Peyer's patch (tissue), 4 donors: ENCODE data around the gene DEXI. TPM values are rescaled to one million over a fixed set of nuclear protein-coding genes. Genes with fewer than 3 reads are reported as not detected.
A peak's percentile ranks its signal among the peaks of the same experiment; 100 is the strongest.

ENCODE experiments used
- DNase-seq, 3 donors: peaks; one replicate each; pipeline ENCODE4 v3.0.0-alpha.2; 2017 to 2019
- H3K27ac ChIP-seq, 4 donors: fragments of 200-600 bp; sonication (generic); one replicate each; pipeline ENCODE4 v1.5.1; 2016 to 2019
- H3K27me3 ChIP-seq, 2 donors: fragments of 200-600 bp; sonication (generic); one replicate each; pipeline ENCODE4 v1.5.1; 2019
- H3K36me3 ChIP-seq, 3 donors: fragments of 200-600 bp; sonication (generic); one replicate each; pipeline ENCODE4 v1.5.1; 2016 to 2019
- H3K4me1 ChIP-seq, 4 donors: fragments of 200-600 bp; sonication (generic); one replicate each; pipeline ENCODE4 v1.5.1; 2016 to 2019
- H3K4me3 ChIP-seq, 4 donors: fragments of 200-600 bp; sonication (generic); 1 replicate in 3 of 4; 2 replicates in 1 of 4; pipeline ENCODE4 v1.5.1; 2016 to 2019; ENCODE audit warnings: mild to moderate bottlenecking in 1 of 4
- H3K9me3 ChIP-seq, 4 donors: fragments of 200-600 bp; sonication (generic); one replicate each; pipeline ENCODE4 v1.5.1; 2016 to 2019; ENCODE audit warnings: mild to moderate bottlenecking in 1 of 4
- POLR2A ChIP-seq, 2 donors: fragments of 450-650 bp; IDR thresholded peaks; one replicate each; pipeline ENCODE4 v1.5.1; 2017; ENCODE audit warnings: antibody characterized with exemption in 2 of 2, mild to moderate bottlenecking in 2 of 2, moderate library complexity in 2 of 2
- total RNA-seq, 4 donors: library from RNA; depleted of rRNA; stranded (reverse); fragments of >200 nt; gene quantifications; one replicate each; pipeline ENCODE4 v1.1.0, GENCODE V29; 2016
- TF ChIP-seq, protein P1 (sequence below), 6 experiments: fragments of 450-650 bp in 4 of 6; fragments of 200-600 bp in 2 of 6; sonication (generic) in 1 of 6; IDR thresholded peaks; one replicate each; pipeline ENCODE4 v1.5.1; 2017 to 2019; ENCODE audit warnings: antibody characterized with exemption in 6 of 6, mild to moderate bottlenecking in 3 of 6, moderate library complexity in 1 of 6

Gene DEXI
- total RNA-seq, 4 donors from 2014 or later: 39.8 to 69.3 (median 60.9) TPM

DNA sequence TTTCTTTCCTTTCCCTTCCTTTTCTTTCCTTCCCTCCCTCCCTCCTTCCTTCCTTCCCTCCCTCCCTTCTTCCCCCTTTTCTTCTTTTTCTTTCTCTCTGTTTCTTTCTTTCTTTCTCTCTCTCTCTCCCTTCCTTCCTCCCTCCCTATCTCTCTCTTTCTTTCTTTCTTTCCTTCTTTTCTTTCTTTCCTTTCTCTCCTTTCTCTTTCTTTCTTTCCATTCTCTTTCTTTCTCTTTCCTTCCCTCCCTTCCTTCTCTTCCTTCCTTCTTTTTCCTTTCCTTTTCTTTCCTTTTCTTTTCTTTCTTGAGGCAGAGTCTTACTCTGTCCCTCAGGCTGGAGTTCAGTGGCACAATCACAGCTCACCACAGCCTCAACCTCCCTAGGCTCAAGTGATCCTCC is 31.0 kb downstream of the DEXI start:
- no peaks in the 10 kb centered on the region for H3K9me3 ChIP-seq
- H3K4me3 ChIP-seq: no peak overlapping the region
- DNase-seq: no peak
- peaks cover 0 to 6% (median 0%) of the 10 kb centered on the region in 4 donors for H3K4me1 ChIP-seq
- H3K27ac ChIP-seq: peak overlapping the region in 1 of 4 donors; percentile 62
- TF ChIP-seq, protein P1, sequence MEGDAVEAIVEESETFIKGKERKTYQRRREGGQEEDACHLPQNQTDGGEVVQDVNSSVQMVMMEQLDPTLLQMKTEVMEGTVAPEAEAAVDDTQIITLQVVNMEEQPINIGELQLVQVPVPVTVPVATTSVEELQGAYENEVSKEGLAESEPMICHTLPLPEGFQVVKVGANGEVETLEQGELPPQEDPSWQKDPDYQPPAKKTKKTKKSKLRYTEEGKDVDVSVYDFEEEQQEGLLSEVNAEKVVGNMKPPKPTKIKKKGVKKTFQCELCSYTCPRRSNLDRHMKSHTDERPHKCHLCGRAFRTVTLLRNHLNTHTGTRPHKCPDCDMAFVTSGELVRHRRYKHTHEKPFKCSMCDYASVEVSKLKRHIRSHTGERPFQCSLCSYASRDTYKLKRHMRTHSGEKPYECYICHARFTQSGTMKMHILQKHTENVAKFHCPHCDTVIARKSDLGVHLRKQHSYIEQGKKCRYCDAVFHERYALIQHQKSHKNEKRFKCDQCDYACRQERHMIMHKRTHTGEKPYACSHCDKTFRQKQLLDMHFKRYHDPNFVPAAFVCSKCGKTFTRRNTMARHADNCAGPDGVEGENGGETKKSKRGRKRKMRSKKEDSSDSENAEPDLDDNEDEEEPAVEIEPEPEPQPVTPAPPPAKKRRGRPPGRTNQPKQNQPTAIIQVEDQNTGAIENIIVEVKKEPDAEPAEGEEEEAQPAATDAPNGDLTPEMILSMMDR (IDR thresholded peaks at IDR 0.05): no peak
- TF ChIP-seq POLR2A (IDR thresholded peaks at IDR 0.05): no peak
- H3K36me3 ChIP-seq: peaks cover 0 to 23% (median 0%) of the 10 kb centered on the region in 3 donors
- H3K27me3 ChIP-seq: no peaks in the 10 kb centered on the region

DNA sequence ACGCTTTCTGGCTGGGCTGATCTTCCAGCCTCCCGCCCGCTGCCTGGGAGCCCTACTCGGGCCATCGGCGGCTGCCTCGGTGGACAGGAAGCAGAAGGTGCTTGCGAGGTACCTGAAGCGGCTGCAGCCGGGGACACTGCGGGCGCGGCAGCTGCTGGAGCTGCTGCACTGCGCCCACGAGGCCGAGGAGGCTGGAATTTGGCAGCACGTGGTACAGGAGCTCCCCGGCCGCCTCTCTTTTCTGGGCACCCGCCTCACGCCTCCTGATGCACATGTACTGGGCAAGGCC is 34.6 kb downstream of the DEXI start:
- no peak for DNase-seq
- Histone ChIP-seq H3K36me3 (peaks cover 0 to 35% (median 0%) of the 10 kb centered on the region in 3 donors), H3K27ac (no peak overlapping the region), H3K4me3 (no peak overlapping the region), H3K27me3 (no peaks in the 10 kb centered on the region), H3K9me3 (no peaks in the 10 kb centered on the region), H3K4me1 (no peaks in the 10 kb centered on the region)
- TF ChIP-seq POLR2A (IDR thresholded peaks at IDR 0.05): no peak
- TF ChIP-seq, protein P1 (IDR thresholded peaks at IDR 0.05): no peak

DNA sequence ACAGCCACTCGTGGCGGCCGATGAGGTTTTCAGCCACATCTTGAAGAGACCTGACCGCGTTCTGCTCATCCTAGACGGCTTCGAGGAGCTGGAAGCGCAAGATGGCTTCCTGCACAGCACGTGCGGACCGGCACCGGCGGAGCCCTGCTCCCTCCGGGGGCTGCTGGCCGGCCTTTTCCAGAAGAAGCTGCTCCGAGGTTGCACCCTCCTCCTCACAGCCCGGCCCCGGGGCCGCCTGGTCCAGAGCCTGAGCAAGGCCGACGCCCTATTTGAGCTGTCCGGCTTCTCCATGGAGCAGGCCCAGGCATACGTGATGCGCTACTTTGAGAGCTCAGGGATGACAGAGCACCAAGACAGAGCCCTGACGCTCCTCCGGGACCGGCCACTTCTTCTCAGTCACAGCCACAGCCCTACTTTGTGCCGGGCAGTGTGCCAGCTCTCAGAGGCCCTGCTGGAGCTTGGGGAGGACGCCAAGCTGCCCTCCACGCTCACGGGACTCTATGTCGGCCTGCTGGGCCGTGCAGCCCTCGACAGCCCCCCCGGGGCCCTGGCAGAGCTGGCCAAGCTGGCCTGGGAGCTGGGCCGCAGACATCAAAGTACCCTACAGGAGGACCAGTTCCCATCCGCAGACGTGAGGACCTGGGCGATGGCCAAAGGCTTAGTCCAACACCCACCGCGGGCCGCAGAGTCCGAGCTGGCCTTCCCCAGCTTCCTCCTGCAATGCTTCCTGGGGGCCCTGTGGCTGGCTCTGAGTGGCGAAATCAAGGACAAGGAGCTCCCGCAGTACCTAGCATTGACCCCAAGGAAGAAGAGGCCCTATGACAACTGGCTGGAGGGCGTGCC is 35.1 kb downstream of the DEXI start:
- Histone ChIP-seq H3K27ac (no peak overlapping the region), H3K36me3 (peaks cover 0 to 41% (median 0%) of the 10 kb centered on the region in 3 donors), H3K4me3 (no peak overlapping the region), H3K4me1 (no peaks in the 10 kb centered on the region), H3K9me3 (no peaks in the 10 kb centered on the region), H3K27me3 (no peaks in the 10 kb centered on the region)
- TF ChIP-seq, protein P1 (IDR thresholded peaks at IDR 0.05): no peak
- TF ChIP-seq POLR2A (IDR thresholded peaks at IDR 0.05): no peak
- DNase-seq: no peak

DNA sequence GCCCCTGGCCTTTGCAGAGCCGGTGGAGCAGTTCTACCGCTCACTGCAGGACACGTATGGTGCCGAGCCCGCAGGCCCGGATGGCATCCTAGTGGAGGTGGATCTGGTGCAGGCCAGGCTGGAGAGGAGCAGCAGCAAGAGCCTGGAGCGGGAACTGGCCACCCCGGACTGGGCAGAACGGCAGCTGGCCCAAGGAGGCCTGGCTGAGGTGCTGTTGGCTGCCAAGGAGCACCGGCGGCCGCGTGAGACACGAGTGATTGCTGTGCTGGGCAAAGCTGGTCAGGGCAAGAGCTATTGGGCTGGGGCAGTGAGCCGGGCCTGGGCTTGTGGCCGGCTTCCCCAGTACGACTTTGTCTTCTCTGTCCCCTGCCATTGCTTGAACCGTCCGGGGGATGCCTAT is 35.8 kb downstream of the DEXI start:
- H3K27ac ChIP-seq: no peak overlapping the region
- no peak for TF ChIP-seq POLR2A (IDR thresholded peaks at IDR 0.05)
- TF ChIP-seq, protein P1 (IDR thresholded peaks at IDR 0.05): no peak
- H3K36me3 ChIP-seq: peaks cover 0 to 48% (median 0%) of the 10 kb centered on the region in 3 donors

DNA sequence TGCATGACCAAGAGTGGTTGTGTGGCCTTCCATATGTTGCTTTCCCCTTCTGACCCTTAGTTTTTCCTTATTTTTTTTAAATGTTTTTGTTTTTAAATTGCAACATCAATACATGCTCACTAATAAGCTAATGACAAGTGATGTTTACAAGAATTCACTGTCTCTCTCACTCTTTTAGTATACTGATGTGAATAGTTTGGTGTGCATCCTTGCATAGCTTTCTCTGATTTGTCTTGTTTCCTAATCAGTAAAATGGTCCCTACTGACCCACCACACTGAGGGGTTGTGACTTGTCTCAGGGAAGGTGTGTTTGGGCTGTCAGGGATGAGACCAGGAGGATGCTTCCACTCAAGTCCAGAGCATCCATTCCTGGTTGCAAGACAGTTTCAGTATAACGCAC is 39.3 kb downstream of the DEXI start:
- Histone ChIP-seq H3K27ac (no peak overlapping the region), H3K36me3 (peaks cover 0 to 59% (median 0%) of the 10 kb centered on the region in 3 donors), H3K4me1 (no peaks in the 10 kb centered on the region), H3K27me3 (no peaks in the 10 kb centered on the region), H3K9me3 (no peaks in the 10 kb centered on the region), H3K4me3 (no peak overlapping the region)
- no peak for DNase-seq
- TF ChIP-seq, protein P1 (IDR thresholded peaks at IDR 0.05): no peak
- no peak for TF ChIP-seq POLR2A (IDR thresholded peaks at IDR 0.05)

More for the DNA sequence above, 35.8 kb downstream of the DEXI start:
- H3K27me3 ChIP-seq: no peaks in the 10 kb centered on the region
- H3K4me3 ChIP-seq: no peak overlapping the region
- no peaks in the 10 kb centered on the region for H3K4me1 ChIP-seq
- H3K9me3 ChIP-seq: no peaks in the 10 kb centered on the region
- DNase-seq: no peak
